Muscle layer of duodenum (tissue), 2 donors: ENCODE results near the gene NT5DC4.
"Not testable (repeated sequence)": the region's sequence is repeated elsewhere in the genome, so short reads cannot be mapped to it uniquely, and the experiment has no call there.

Source experiments
- H3K27ac ChIP-seq: one replicate; pipeline ENCODE4 v1.7.0; 2013; ENCODE audit warnings: mild to moderate bottlenecking, low read length
- H3K27me3 ChIP-seq: one replicate; pipeline ENCODE4 v1.7.0; 2013; ENCODE audit warnings: low read depth, mild to moderate bottlenecking, control low read depth, low read length
- H3K36me3 ChIP-seq, 2 donors: one replicate each; pipeline ENCODE4 v1.7.0; 2013; ENCODE audit warnings: low read length in 2 of 2, control low read depth in 1 of 2, mild to moderate bottlenecking in 1 of 2; ENCODE audit not compliant: insufficient read depth in 2 of 2, control insufficient read depth in 1 of 2
- H3K4me1 ChIP-seq, 2 donors: one replicate each; pipeline ENCODE4 v1.7.0; 2013; ENCODE audit warnings: low read length in 2 of 2, mild to moderate bottlenecking in 2 of 2, control low read depth in 1 of 2, moderate library complexity in 1 of 2; ENCODE audit not compliant: insufficient read depth in 2 of 2, control insufficient read depth in 1 of 2
- H3K4me3 ChIP-seq, 2 donors: one replicate each; pipeline ENCODE4 v1.7.0; 2013; ENCODE audit warnings: low read length in 2 of 2, low read depth in 1 of 2, mild to moderate bottlenecking in 1 of 2
- H3K9me3 ChIP-seq, 2 donors: one replicate each; pipeline ENCODE4 v1.7.0; 2013; ENCODE audit warnings: low read length in 2 of 2, control low read depth in 1 of 2, mild to moderate bottlenecking in 1 of 2; ENCODE audit not compliant: control insufficient read depth in 1 of 2
- donor health status: healthy.

Gene NT5DC4

GRCh38 chr2:112703684-112704083 is 17.1 kb upstream of the NT5DC4 start:
- H3K36me3 ChIP-seq, result no peaks in the 10 kb centered on the region
- no peaks in the 10 kb centered on the region for H3K27me3 ChIP-seq
- no peak overlapping the region for H3K4me3 ChIP-seq
- H3K27ac ChIP-seq, result no peak overlapping the region
- H3K9me3 ChIP-seq, result no peaks in the 10 kb centered on the region
- no peaks in the 10 kb centered on the region for H3K4me1 ChIP-seq

DNA sequence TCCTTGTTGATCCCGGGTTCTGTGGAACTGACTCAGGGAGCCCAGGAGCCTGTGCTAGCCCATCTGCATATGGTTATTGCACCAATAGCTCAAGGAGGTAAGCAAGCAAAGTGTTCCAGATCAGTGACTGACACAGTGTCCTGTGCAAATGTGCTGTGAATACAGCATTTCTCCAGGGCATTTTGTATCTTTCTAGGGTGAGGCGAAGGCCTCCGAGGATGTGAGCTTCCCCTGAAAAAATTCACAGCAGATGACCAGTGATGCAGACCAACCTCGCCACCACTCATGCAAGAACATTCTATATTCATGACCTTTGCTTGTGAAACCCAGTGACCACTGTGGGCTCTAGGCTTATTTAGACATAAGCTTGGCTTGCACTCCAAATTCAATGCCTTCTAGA is 15.2 kb upstream of the NT5DC4 start:
- Histone ChIP-seq H3K27ac (no peak overlapping the region), H3K9me3 (no peaks in the 10 kb centered on the region)

DNA sequence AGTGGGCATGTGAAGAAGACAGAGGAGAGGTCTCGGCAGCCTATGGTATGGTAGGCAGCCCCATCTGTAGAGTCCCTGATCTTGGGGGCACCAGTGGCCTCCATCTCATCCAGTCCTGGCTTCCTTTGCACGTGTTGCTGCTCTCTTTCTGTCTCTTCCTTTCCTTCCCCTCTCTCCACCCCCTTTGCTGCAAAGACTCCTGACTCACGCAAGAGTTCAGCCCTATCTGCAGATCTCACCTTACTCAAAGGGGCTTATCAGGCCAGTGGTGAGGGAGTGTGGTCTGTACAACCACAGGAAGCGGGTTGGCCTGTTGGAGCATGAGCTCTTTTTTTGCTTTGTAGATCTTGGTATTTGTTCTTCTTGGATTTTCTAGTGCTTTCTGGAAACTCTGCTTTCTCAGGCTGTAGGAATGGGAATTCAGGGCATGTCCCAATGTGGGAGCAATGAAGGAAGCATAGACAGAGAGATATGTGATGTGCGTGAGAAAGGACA is 14.6 kb upstream of the NT5DC4 start:
- no peaks in the 10 kb centered on the region for H3K9me3 ChIP-seq
- no peaks in the 10 kb centered on the region for H3K36me3 ChIP-seq
- no peak overlapping the region for H3K4me3 ChIP-seq
- no peak overlapping the region for H3K27ac ChIP-seq
- no peaks in the 10 kb centered on the region for H3K4me1 ChIP-seq
- no peaks in the 10 kb centered on the region for H3K27me3 ChIP-seq

More for the DNA sequence above, 15.2 kb upstream of the NT5DC4 start:
- Histone ChIP-seq H3K36me3 (no peaks in the 10 kb centered on the region), H3K4me1 (no peaks in the 10 kb centered on the region), H3K27me3 (no peaks in the 10 kb centered on the region), H3K4me3 (no peak overlapping the region)

DNA sequence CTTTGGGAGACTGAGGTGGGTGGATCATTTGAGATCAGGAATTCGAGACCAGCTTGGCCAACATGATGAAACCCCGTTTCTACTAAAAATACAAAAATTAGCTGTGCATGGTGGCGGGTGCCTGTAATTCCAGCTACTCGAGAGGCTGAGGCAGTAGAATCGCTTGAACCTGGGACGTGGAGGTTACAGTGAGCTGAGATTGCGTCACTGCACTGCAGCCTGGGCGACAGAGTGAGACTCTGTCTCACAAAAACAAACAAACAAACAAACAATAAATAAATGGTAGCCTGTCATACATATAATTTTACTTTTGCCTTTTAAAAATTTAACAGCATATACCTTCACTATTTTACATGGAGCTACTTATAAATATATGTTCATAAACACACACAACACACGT is 13.9 kb upstream of the NT5DC4 start:
- H3K27ac ChIP-seq, H3K27me3 ChIP-seq, H3K4me3 ChIP-seq, H3K36me3 ChIP-seq, H3K9me3 ChIP-seq, H3K4me1 ChIP-seq: not testable (repeated sequence)

DNA sequence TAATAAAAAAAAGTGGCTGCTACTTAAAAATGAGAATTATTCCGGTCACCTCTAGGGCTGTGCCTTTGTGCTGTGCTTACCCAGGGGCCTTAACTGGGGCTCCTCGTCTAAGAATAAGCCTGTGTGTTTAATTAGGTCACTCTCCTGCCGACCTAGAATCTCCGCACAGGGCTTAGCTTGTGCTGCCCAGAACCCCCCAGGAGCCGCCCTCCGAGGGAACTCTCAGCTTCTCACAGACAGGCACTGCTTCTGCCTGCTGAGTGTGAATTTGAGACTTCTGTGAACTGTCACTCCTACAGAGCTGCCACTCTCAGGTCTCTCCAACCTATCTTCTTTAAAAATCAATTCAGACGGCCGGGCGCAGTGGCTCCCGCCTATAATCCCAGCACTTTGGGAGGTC is 11.9 kb upstream of the NT5DC4 start:
- H3K36me3 ChIP-seq, result no peaks in the 10 kb centered on the region
- H3K27me3 ChIP-seq, result peaks cover 4% of the 10 kb centered on the region
- H3K27ac ChIP-seq, result no peak overlapping the region
- H3K9me3 ChIP-seq, result no peaks in the 10 kb centered on the region
- no peaks in the 10 kb centered on the region for H3K4me1 ChIP-seq
- H3K4me3 ChIP-seq, result no peak overlapping the region

- no peak overlapping the region for H3K4me3 ChIP-seq
- H3K27ac ChIP-seq, result no peak overlapping the region
- H3K27me3 ChIP-seq, result peaks cover 4% of the 10 kb centered on the region
- no peaks in the 10 kb centered on the region for H3K36me3 ChIP-seq
- no peaks in the 10 kb centered on the region for H3K9me3 ChIP-seq
- no peaks in the 10 kb centered on the region for H3K4me1 ChIP-seq
Measured at GRCh38 chr2:112709703-112710102, 11.1 kb upstream of the NT5DC4 start.

DNA sequence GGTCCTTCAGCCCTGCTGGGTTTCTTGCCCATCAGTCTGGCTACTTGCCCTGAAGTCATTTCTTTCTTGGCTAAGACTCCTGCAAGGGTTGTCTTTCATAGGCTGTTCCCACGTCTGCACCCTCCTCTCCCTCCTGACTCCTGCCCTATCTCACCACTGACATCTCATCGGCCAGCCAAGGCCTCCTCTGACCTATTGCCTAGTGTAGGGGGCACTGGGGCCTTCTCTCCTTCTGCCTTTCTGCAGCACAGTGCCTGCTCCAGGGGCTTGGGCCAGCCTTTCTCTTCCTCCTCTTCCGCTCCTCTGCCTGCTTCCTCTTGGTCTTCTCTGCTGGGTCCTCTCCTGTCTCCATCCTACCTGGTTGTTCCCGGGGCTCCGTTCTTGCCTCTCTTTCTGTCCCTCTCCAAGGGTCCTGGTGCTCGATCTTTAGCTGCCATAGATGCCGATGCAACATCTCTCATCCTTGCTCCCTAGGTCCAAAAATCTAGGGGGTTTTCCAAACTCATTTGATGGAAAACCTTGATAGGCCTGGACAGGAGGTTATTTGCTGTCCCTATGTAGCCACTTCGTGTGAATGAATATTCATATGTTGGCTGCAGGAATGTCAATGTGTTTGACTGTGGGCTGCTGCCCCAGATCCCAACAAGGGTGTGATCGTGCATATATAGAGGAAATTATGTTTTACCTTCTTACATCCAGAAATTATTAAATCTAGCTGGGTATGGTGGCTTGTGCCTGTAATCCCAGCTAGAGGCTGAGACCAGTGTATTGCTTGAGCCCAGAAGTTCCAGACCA is 9.7 kb upstream of the NT5DC4 start:
- Histone ChIP-seq H3K27ac (no peak overlapping the region), H3K36me3 (no peaks in the 10 kb centered on the region), H3K9me3 (no peaks in the 10 kb centered on the region), H3K4me3 (no peak overlapping the region), H3K27me3 (peaks cover 4% of the 10 kb centered on the region), H3K4me1 (no peaks in the 10 kb centered on the region)

DNA sequence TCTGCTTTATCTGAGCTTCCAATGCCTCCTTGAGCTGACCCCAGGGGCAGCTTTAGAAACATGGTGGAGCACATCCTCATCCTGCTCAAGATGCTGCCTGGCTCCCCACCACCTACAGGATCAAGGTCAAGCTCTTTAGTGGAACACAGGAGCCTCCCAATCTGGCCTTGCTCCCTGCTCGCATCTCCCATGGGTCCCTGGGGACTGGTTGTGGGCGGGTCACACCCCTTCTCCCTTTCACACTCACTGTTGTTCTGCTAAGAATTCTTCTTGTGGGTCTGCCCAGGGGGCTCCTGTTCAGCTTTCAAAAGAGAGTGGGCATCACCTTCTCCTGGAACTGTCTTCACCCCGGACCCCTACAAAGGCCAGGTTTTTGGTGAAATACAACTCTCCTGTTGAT is 8.4 kb upstream of the NT5DC4 start:
- Histone ChIP-seq H3K27ac (no peak overlapping the region), H3K4me3 (no peak overlapping the region), H3K36me3 (no peaks in the 10 kb centered on the region), H3K27me3 (peaks cover 4% of the 10 kb centered on the region), H3K9me3 (no peaks in the 10 kb centered on the region), H3K4me1 (no peaks in the 10 kb centered on the region)

DNA sequence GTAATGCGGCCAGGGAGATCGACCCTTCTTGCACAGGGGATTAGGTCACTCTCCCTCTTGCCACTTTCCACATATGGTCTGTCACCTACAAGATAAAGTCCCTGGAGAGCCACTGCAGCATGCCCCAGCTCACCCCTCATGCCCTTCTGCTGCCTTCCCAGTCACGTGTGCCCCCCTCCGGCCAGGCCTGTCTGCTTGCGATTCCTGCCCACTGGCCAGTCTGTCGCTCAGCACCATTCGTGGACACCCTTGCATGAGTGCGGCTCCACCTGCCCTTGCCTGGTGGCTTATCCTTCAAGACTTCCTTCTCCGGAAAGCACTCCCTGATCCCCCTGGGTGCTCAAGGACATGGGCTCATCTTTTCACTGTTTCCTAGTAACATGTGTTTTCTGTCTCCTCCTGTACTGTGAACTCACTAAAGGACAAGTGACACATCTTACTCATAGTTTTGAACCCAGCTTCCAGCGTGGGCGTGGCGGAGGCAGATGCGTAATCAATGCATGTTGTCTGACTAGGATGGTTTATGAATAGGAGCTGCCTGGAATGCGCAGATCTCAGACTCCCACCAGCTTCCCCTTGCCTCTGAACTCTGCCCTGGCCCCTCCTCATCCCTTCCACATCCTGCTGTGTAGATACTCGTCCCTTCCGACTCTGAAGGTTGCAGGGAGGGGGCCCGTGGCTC is 7.8 kb upstream of the NT5DC4 start:
- Histone ChIP-seq H3K27me3 (peaks cover 4% of the 10 kb centered on the region), H3K36me3 (no peaks in the 10 kb centered on the region), H3K4me1 (no peaks in the 10 kb centered on the region), H3K4me3 (no peak overlapping the region), H3K9me3 (no peaks in the 10 kb centered on the region), H3K27ac (no peak overlapping the region)

DNA sequence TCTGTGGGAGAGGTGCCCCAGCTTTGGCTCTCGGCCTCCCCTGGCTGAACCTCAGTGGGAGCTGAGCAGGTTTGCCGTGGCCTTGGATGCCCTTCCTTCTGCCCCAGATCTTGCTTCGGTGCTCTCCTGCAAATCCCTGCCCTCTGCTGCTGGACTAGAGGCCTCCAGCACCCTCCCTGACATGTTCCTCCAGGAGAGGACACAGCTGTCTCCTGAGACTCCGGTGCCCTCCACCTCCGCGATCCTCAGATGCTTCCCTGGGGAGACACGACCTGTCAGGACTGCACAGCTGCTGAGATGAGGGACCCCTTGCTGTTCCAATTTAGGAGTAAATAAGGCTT is 7.3 kb upstream of the NT5DC4 start:
- Histone ChIP-seq H3K4me1 (no peaks in the 10 kb centered on the region), H3K9me3 (no peaks in the 10 kb centered on the region), H3K4me3 (no peak overlapping the region), H3K27me3 (peaks cover 4% of the 10 kb centered on the region), H3K27ac (no peak overlapping the region), H3K36me3 (no peaks in the 10 kb centered on the region)

- Histone ChIP-seq H3K36me3 (no peaks in the 10 kb centered on the region), H3K27ac (no peak overlapping the region), H3K4me3 (no peak overlapping the region), H3K4me1 (no peaks in the 10 kb centered on the region), H3K9me3 (no peaks in the 10 kb centered on the region), H3K27me3 (peaks cover 4% of the 10 kb centered on the region)
Measured at GRCh38 chr2:112713926-112714325, 6.9 kb upstream of the NT5DC4 start.
